ENCODE results near the gene FNDC11. TPM values are rescaled to one million over a fixed set of nuclear protein-coding genes. Genes with fewer than 3 reads are reported as not detected.

FNDC11 gene
- polyA plus RNA-seq, 2 of the 4 experiments (the other 2 are of a cell fraction): 0.14 to 0.18 TPM

DNA sequence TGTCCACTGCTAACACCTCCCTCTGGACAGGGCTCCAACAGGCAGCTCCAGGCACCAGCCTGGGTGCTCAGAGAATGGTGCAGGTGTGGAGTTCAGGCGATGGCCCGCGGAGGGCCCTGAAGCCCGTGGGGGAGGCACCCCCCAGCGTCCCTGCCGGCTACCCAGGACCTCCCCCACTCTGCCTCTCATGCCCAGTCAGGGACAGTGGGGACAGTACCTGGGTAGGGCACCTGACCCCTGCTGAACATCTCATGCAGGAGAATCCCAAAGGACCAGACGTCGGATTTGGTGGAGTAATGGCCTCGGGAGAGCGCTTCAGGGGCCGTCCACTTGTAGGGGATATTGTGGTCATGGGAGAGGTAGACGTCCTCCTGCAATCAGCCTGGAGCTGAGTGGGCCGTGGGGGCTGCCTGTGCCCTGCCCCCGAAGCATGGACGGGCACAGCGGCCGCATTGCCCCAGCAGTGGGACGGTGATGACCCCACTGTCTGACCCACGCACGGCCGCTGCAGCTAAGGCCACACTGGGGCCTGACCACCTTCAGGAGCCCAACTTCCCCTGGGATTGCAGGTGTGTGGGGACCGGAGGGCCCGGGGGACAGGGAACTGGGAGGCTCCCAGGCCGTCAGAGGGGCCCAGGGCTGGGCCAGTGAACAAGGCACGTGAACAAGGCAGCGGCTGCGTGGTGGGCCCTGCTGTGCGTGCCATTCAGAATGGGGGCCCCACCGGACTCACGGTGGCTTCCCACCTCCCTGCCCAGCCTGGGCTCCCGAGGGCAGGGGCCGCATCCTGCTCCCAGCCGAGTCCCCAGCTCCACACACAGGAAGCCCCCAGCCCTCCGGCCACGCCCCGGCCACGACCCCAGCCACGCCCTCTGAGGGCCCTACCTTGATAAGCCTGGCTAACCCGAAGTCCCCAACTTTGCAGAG is 23.8 kb upstream of the FNDC11 start:
- TF ChIP-seq, protein P1, sequence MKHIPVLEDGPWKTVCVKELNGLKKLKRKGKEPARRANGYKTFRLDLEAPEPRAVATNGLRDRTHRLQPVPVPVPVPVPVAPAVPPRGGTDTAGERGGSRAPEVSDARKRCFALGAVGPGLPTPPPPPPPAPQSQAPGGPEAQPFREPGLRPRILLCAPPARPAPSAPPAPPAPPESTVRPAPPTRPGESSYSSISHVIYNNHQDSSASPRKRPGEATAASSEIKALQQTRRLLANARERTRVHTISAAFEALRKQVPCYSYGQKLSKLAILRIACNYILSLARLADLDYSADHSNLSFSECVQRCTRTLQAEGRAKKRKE (CRISPR knock-in tag; IDR thresholded peaks at IDR 0.05; ENCODE audit: low read depth): no peak
- no peak for TF ChIP-seq POLR2A (IDR thresholded peaks at IDR 0.05; ENCODE audit: low read length)
- no peak for TF ChIP-seq FOSL2 (IDR thresholded peaks at IDR 0.05)
- TF ChIP-seq FOSL2 (CRISPR knock-in tag; IDR thresholded peaks at IDR 0.05): no peak
- no peak for TF ChIP-seq KDM1A (IDR thresholded peaks at IDR 0.05; ENCODE audit: low read depth)
- no peak for TF ChIP-seq PBX3 (IDR thresholded peaks at IDR 0.05)
- TF ChIP-seq TP53 (CRISPR knock-in tag; IDR thresholded peaks at IDR 0.05): no peak
- no peak for TF ChIP-seq TFCP2L1 (CRISPR knock-in tag; IDR thresholded peaks at IDR 0.05)
- TF ChIP-seq SREBF2 (IDR thresholded peaks at IDR 0.05): no peak
- TF ChIP-seq CHD2 (IDR thresholded peaks at IDR 0.05; ENCODE audit: low read length, partially characterized antibody): no peak
- TF ChIP-seq EP300 (IDR thresholded peaks at IDR 0.05): no peak
- no peak for TF ChIP-seq MYC (IDR thresholded peaks at IDR 0.05; ENCODE audit: borderline replicate concordance, low read length)
- no peak for TF ChIP-seq HDAC2 (IDR thresholded peaks at IDR 0.05)
- no peak for TF ChIP-seq ESRRA (IDR thresholded peaks at IDR 0.05; ENCODE audit: borderline replicate concordance, low read length)
- no peak for TF ChIP-seq BHLHE40 (IDR thresholded peaks at IDR 0.05; ENCODE audit: low read depth, low read length)
- TF ChIP-seq CBX2 (IDR thresholded peaks at IDR 0.05; ENCODE audit: borderline replicate concordance, low read depth): no peak
- no peaks in the 10 kb centered on the region for H3K9me3 ChIP-seq
- DNase-seq (ENCODE audit: low read depth in 1 of 2, low spot score in 1 of 2) (no peak), ATAC-seq (peak; percentile 10; a peak in 4 of 6 replicates), FAIRE-seq (no peak)
- H3K4me1 ChIP-seq: no peaks in the 10 kb centered on the region
- no peak overlapping the region for H3K27ac ChIP-seq
- no peak overlapping the region for H3K4me3 ChIP-seq
- 80% methylated on average over 20 of the region's 39 CpGs for WGBS (ENCODE audit: missing lambda C conversion rate)
- ChIA-PET CTCF (interaction anchor here (1.8 to 4.1 kb wide), 5 partner anchors 8 to 444 kb away, joined by 7 to 18 read pairs (median 9); partner anchors contain the start of genes PPDPF and PTK6), POLR2A (interaction anchor here (1.1 to 2.9 kb wide), 3 partner anchors 8 to 34 kb away, joined by 3 to 15 read pairs (median 8); partner anchors contain the start of genes PPDPF and PTK6)
- no peak overlapping the region for H3K4me2 ChIP-seq

- no peaks in the 10 kb centered on the region for H3K4me1 ChIP-seq
- ChIA-PET POLR2A (interaction anchor here (2.9 kb wide), 1 partner anchor 10 kb away, joined by 15 read pairs; the partner anchor contains the start of gene PPDPF), CTCF (interaction anchor here (0.6 to 4.1 kb wide), 5 partner anchors 7 to 443 kb away, joined by 3 to 18 read pairs (median 7); partner anchors contain the start of genes PPDPF and PTK6)
- H3K9me3 ChIP-seq: no peaks in the 10 kb centered on the region
- WGBS (ENCODE audit: missing lambda C conversion rate): 86% methylated on average over 14 of the region's 14 CpGs
- DNase-seq (ENCODE audit: low read depth in 1 of 2, low spot score in 1 of 2): no peak
- TF ChIP-seq, protein P1 (CRISPR knock-in tag; IDR thresholded peaks at IDR 0.05; ENCODE audit: low read depth): no peak
- TF ChIP-seq HEYL (CRISPR knock-in tag; IDR thresholded peaks at IDR 0.05): no peak
- TF ChIP-seq, protein P2, sequence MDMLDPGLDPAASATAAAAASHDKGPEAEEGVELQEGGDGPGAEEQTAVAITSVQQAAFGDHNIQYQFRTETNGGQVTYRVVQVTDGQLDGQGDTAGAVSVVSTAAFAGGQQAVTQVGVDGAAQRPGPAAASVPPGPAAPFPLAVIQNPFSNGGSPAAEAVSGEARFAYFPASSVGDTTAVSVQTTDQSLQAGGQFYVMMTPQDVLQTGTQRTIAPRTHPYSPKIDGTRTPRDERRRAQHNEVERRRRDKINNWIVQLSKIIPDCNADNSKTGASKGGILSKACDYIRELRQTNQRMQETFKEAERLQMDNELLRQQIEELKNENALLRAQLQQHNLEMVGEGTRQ (IDR thresholded peaks at IDR 0.05): no peak
- no peak for TF ChIP-seq KDM1A (IDR thresholded peaks at IDR 0.05; ENCODE audit: low read depth)
- no peak for TF ChIP-seq MAX (IDR thresholded peaks at IDR 0.05)
- TF ChIP-seq, protein P3, sequence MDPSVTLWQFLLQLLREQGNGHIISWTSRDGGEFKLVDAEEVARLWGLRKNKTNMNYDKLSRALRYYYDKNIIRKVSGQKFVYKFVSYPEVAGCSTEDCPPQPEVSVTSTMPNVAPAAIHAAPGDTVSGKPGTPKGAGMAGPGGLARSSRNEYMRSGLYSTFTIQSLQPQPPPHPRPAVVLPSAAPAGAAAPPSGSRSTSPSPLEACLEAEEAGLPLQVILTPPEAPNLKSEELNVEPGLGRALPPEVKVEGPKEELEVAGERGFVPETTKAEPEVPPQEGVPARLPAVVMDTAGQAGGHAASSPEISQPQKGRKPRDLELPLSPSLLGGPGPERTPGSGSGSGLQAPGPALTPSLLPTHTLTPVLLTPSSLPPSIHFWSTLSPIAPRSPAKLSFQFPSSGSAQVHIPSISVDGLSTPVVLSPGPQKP (IDR thresholded peaks at IDR 0.05; ENCODE audit: low read depth, low read length): no peak
- TF ChIP-seq PBX3 (IDR thresholded peaks at IDR 0.05): no peak
- no peak for TF ChIP-seq EP300 (IDR thresholded peaks at IDR 0.05)
- TF ChIP-seq, protein P4, sequence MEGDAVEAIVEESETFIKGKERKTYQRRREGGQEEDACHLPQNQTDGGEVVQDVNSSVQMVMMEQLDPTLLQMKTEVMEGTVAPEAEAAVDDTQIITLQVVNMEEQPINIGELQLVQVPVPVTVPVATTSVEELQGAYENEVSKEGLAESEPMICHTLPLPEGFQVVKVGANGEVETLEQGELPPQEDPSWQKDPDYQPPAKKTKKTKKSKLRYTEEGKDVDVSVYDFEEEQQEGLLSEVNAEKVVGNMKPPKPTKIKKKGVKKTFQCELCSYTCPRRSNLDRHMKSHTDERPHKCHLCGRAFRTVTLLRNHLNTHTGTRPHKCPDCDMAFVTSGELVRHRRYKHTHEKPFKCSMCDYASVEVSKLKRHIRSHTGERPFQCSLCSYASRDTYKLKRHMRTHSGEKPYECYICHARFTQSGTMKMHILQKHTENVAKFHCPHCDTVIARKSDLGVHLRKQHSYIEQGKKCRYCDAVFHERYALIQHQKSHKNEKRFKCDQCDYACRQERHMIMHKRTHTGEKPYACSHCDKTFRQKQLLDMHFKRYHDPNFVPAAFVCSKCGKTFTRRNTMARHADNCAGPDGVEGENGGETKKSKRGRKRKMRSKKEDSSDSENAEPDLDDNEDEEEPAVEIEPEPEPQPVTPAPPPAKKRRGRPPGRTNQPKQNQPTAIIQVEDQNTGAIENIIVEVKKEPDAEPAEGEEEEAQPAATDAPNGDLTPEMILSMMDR (IDR thresholded peaks at IDR 0.05): no peak
- no peak for TF ChIP-seq E2F6 (IDR thresholded peaks at IDR 0.05; ENCODE audit: borderline replicate concordance, low read depth)
- no peak for TF ChIP-seq CBX2 (IDR thresholded peaks at IDR 0.05; ENCODE audit: borderline replicate concordance, low read depth)
- TF ChIP-seq HOXA7 (CRISPR knock-in tag; IDR thresholded peaks at IDR 0.05): no peak
- TF ChIP-seq RNF2 (IDR thresholded peaks at IDR 0.05; ENCODE audit: borderline replicate concordance, low read depth): no peak
- H3K27ac ChIP-seq: no peak overlapping the region
- no peak for ATAC-seq
- H3K4me2 ChIP-seq: no peak overlapping the region
- H3K4me3 ChIP-seq: no peak overlapping the region
- FAIRE-seq: no peak
These were observed 23.2 kb upstream of the FNDC11 start for GRCh38 chr20:63530788-63531160.
